HG02938 (cell line): ENCODE results near the gene BLOC1S1.
"Not testable (repeated sequence)": the region's sequence is repeated elsewhere in the genome, so short reads cannot be mapped to it uniquely, and the experiment has no call there.

Source experiments
- ATAC-seq: cut with Tn5 transposase; IDR thresholded peaks from one replicate; pipeline ENCODE4 v1.9.1; 2021; ENCODE audit warnings: mild to moderate bottlenecking, moderate library complexity; ENCODE audit not compliant: unreplicated experiment

BLOC1S1 gene

DNA sequence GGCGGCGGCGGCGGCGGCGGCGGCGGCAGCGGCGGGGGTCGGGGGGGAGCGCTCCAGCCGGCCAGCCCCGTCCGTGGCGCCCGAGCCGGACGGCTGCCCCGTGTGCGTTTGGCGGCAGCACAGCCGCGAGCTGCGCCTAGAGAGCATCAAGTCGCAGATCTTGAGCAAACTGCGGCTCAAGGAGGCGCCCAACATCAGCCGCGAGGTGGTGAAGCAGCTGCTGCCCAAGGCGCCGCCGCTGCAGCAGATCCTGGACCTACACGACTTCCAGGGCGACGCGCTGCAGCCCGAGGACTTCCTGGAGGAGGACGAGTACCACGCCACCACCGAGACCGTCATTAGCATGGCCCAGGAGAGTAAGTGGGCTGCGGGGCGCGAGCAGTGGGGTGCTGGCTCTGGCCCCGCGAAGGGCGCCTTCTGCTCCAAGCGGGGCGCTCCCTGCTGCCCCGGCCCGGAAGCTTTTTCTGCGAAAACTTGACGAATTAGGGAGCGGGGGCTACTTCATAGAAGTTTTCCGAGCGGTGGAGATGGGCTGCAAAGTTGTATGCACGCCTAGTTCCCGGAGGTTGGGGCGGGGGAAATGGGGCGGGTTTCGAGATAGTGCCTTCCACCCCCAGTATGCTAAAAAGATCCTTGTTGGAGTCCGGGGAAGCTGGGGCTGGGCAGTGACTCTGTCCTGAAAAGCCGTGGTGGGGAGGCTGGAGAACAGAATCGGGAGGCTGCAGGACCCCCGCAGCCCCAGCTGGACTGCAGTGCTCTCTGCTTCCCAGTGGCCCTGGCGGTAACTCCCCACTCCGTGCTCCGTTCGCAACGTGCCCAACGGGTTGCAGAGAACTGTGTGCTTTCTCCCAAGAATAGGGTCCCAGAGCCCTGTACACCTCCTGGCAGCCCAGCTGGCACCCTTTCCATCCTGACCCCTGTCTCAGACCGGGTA lies 27.8 kb downstream of the BLOC1S1 start:
- ATAC-seq = peak; percentile 41

DNA sequence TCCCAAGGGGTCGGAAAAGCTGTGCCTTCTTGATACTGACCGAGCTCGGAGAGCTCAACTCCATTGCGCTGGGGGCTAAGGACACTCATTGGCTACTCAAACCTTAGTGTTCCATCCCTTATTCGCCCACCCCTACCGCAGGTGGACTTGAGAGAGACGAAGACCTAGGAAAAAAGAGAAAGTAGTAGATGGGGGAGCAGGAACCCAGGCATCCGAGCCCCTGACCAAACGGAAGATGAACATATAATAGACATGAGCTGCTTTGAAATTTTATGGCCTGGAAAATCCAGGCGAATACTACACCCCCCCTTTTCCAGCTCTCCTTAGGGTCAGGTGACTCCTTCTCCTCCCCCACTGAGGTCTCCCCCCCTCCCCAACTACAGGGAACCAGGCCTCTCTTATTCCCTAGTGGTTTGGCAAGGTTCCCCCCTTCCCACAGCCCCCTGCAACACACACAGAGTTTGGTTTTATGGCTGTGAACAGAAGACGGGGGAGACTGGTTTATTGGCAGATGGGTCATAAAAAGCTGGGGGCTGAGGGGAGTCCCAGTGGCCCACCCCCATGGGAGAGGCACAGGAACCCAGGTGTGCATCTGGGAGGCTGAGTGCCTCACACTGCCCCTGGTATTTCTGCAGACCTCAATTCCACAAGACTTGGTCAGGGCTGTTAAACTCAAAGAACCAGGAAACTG lies 28.6 kb downstream of the BLOC1S1 start:
- no peak for ATAC-seq

DNA sequence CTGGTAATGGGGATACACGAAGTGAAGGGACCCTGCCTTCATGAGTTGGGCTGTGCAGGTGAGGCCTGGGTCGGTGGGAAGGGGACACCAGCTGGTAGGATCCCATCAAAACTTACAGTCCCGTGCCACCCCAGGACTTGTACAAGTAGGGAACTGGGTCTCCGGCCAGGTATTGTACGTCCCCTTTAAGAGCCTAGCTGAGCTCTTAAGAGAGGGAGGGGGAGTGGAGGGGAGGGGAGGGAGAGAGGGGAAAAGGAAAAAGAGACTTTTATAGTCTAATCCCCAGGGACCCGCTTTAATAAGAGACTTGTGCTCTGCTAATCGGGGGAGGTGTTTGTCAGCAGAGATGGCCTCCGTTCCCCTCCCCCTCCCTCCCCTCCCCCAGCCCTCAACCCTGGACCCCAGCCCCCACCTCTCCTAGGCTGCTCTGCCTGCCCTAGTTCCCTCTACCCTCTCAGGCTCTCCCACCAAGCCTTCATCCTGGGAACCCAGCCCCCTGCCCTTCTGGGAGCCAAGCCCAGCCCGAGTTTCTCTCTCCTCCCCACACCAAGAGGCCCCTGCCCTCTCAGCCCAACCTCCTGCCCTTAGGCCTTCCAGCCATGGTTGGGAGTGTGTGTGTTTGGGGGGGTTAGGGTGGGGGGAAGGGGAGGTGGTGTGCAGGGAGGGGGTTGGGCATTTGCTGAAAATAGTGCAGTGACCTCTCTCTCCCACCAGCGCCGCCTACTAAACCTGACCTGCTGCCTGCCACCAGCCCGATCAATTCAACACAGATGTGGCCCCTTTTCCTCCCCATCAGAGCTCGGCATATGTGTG lies 29.7 kb downstream of the BLOC1S1 start:
- ATAC-seq = no peak

DNA sequence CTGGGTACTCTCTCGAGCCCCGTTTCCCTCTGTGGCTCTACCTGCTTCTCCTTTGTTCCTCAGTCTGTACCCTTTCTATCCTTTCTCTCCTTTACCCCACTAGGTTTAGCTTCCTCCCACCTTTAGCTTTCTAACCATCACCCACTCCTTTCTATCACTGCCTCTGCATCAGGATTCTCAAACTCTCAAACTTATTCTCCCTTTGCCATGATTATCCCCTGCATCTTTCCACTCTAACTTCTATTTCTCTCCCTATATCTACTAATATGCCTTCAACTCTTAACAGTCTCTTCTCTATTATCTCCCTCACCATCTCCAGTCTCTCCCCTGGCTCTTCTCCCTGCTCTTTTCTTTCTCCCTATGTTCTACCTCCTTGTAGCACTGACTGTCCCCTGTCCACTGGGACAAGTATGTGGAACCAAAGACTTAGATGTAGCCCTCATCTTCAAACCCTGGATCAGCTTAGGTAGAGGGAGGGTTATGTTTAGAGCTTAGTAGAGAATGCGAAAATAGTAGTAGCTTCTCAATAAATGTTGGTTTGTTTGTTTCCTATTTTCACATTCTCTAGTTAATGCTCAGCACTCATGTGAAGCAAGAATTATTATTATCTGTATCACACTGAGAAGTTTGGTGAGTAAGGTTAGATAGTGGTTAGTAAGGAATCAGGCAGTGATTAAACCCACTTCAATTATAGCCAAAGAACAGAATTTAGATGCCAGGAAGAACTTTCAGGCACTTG lies 30.5 kb downstream of the BLOC1S1 start:
- no peak for ATAC-seq

DNA sequence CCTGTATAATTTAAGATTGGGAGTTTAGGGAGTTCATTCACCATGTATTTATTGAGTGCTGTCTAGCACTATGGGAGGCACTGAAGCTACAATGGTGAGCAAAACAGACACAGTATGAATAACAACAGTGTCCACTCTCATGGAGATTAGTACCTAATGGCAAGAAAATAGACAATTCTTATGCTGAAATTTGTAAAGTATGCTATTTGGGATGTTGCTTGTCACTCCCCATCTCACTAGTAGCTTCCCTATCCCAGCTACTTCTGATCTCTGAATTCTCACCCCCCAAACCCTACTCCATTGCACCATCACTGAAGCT lies 31.0 kb downstream of the BLOC1S1 start:
- ATAC-seq = no peak

DNA sequence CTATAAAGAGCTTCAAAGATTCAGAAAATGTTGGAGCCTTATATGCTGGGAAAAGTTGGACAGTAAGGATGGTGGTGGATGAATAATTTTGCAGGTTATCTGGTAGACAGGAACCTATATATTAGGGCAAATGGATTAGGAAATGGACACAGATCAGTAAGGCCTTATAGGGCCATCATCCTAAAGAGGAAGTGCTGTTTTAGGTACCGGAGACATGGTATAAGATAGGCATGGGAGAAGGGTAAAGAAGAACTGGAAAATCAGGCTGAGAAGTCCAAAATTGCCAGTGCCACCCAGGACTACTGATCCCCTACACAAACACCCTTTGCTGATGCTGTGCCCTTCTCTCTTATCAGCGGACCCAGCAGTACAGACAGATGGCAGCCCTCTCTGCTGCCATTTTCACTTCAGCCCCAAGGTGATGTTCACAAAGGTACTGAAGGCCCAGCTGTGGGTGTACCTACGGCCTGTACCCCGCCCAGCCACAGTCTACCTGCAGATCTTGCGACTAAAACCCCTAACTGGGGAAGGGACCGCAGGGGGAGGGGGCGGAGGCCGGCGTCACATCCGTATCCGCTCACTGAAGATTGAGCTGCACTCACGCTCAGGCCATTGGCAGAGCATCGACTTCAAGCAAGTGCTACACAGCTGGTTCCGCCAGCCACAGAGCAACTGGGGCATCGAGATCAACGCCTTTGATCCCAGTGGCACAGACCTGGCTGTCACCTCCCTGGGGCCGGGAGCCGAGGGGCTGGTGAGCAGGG lies 32.6 kb downstream of the BLOC1S1 start:
- no peak for ATAC-seq

DNA sequence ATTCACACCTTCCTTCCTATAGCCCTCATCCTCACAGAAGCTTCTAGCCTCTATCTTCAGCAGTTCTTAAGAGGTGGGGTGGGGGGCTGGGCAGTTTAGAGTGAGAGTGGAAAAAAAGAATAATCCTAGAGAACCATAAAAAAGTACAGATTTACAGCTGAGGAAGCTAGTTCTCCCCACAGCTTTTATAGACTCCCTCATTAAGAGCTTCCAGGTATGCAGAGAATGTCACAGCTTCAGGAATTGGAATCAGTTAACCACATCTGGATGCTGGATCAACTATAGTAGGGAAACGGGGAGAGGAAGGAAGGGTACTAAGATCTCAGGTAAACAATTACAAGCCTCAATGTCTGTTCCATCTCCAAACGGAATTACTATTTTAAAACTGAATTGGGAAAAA lies 39.4 kb downstream of the BLOC1S1 start:
- ATAC-seq = no peak

DNA sequence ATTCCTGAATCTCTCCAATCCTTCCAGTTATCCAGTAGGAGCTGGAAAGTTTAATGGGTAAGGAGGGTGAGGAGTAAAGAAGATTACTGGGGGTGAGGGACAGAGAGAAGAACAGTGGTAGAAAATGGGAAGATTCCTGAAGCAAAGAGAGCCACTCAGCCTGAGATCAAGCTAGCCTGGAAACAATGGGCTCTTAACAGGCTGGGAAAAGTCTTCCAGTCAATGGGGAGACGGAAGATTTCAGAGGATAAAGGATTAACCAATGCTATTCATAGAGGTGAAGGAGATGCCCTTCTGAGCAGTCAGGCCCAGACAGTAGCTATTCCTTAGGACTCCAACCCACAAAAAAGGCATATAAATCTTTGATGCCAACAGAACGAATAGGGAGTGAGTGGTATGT lies 41.9 kb downstream of the BLOC1S1 start:
- no peak for ATAC-seq

DNA sequence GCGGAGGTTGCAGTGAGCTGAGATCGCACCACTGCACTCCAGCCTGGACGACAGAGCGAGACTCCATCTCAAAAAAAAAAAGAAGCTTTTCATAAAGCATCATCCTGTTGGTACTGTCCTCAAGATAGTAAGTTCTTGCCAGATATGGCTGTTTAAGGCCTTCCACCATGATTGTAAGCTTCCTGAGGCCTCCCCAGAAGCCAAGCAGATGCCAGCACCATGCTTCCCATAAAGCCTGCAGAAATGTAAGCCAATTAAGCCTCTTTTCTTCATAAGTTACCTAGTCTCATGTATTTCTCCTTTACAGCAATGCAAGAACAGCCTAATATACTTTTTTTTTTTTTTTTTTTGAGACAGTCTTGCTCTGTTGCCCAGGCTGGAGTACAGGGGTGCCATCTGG lies 42.7 kb downstream of the BLOC1S1 start:
- ATAC-seq = not testable (repeated sequence)

DNA sequence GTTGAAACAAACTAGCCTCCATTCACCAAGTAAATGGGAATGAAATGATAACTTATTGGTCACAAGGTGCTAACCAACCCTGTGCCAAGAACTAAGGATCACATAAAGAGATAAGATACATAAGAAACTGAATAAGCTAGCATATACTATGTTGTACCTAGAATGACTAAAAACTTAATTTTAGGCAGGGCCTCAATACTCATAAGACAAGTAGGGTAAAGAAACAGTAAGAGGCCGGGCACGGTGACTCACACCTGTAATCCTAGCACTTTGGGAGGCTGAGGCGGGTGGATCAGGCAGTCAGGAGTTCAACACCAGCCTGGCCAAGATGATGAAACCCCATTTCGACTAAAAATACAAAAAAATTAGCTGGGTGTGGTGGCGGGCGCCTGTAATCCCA lies 44.8 kb downstream of the BLOC1S1 start:
- ATAC-seq = no peak

DNA sequence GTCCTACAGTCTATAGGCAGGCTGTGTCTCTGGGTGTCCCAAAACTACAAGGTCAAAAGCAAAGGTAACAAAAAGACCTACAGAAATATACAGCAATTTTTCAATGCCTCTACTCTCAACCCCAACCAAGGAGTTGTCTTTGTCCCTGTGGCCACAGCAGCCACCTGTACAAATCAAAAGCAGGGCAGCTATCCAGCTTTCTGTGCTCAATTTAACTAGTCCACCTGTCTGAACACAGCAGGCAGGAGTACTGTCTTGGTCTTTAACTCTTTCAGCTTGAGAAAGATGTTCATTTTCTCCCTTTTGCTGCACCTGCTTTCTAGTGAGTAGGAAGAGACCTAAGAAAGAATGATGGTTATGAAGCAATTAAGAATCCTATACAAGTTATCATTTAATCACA lies 46.8 kb downstream of the BLOC1S1 start:
- ATAC-seq = no peak

DNA sequence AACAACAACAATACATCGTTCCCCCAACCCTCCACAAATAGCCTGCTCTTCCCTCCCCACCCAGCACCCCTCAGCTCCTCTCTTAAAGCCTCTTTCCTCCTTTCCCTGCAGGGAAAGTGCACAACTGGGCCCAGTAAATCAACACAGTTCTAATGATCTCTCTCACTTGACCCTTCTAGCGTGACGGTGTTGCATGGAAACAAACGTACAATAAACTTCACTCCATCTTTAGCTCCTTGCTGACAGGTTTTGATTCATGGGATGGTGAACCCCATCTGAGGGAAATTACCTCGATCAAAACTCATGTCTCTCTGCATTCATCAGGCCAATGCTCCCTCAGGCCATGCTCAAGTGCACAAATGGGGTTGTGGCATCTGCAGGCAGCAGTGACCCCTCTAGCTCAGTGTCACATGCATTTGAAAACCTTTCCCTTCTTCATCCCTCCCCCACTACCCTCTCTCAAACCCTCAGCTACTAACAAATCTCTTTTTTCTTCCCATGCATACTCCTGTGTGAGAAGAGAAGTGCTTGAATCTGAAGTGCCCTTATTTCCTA lies 50.0 kb downstream of the BLOC1S1 start:
- ATAC-seq = no peak

DNA sequence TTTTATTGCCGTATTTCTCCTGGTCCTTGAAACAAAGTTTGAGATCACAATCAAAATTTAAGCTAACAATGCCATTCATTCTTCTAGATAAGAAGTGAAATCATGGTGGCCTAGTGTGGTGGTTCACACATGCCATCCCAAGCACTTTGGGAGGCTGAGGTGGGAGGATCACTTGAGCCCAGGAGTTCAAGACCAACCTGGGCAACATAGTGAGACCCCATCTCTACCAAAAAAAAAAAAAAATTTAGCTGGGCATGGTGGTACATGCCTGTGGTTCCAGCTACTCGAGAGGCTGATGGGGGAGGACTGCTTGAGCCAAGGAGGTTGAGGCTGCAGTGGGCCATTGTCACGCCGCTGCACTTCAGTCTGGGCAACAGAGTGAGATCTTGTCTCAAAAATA lies 51.3 kb downstream of the BLOC1S1 start:
- no peak for ATAC-seq
